ENCODE measurements around the gene SCAMP4.

The SCAMP4 gene

GRCh38 chr19:1910177-1910576, 5.0 kb downstream of the SCAMP4 start:
- Histone ChIP-seq H3K36me3 (ENCODE audit: insufficient read depth, low read length) (peaks cover 12% of the 10 kb centered on the region), H3K4me3 (ENCODE audit: low read length) (no peak overlapping the region), H3K4me2 (ENCODE audit: low read length) (no peak overlapping the region), H3K27me3 (ENCODE audit: control insufficient read depth, insufficient read depth, low read length) (no peaks in the 10 kb centered on the region), H3K4me1 (ENCODE audit: control insufficient read depth, insufficient read depth, low read length) (peaks cover 25% of the 10 kb centered on the region), H3K9ac (ENCODE audit: low read depth, low read length) (no peak overlapping the region), H3K9me3 (replicated peaks; ENCODE audit: low read length) (no peaks in the 10 kb centered on the region)

GRCh38 chr19:1911098-1911497, 5.9 kb downstream of the SCAMP4 start:
- Histone ChIP-seq H3K4me3 (ENCODE audit: low read length) (no peak overlapping the region), H3K36me3 (ENCODE audit: insufficient read depth, low read length) (peaks cover 12% of the 10 kb centered on the region), H3K27me3 (ENCODE audit: control insufficient read depth, insufficient read depth, low read length) (no peaks in the 10 kb centered on the region), H3K4me1 (ENCODE audit: control insufficient read depth, insufficient read depth, low read length) (peaks cover 19% of the 10 kb centered on the region), H3K4me2 (ENCODE audit: low read length) (no peak overlapping the region), H3K9ac (ENCODE audit: low read depth, low read length) (no peak overlapping the region), H3K9me3 (replicated peaks; ENCODE audit: low read length) (no peaks in the 10 kb centered on the region)

- Histone ChIP-seq H3K4me3 (ENCODE audit: low read length) (no peak overlapping the region), H3K4me1 (ENCODE audit: control insufficient read depth, insufficient read depth, low read length) (peaks cover 19% of the 10 kb centered on the region), H3K9me3 (replicated peaks; ENCODE audit: low read length) (no peaks in the 10 kb centered on the region), H3K4me2 (ENCODE audit: low read length) (no peak overlapping the region), H3K9ac (ENCODE audit: low read depth, low read length) (no peak overlapping the region), H3K36me3 (ENCODE audit: insufficient read depth, low read length) (peaks cover 12% of the 10 kb centered on the region), H3K27me3 (ENCODE audit: control insufficient read depth, insufficient read depth, low read length) (no peaks in the 10 kb centered on the region)
Measured at GRCh38 chr19:1911995-1912394, 6.8 kb downstream of the SCAMP4 start.

- H3K36me3 ChIP-seq (ENCODE audit: insufficient read depth, low read length): peaks cover 18% of the 10 kb centered on the region
- H3K27me3 ChIP-seq (ENCODE audit: control insufficient read depth, insufficient read depth, low read length): no peaks in the 10 kb centered on the region
- H3K4me3 ChIP-seq (ENCODE audit: low read length): no peak overlapping the region
- H3K4me2 ChIP-seq (ENCODE audit: low read length): no peak overlapping the region
- H3K4me1 ChIP-seq (ENCODE audit: control insufficient read depth, insufficient read depth, low read length): peaks cover 13% of the 10 kb centered on the region
- no peak overlapping the region for H3K9ac ChIP-seq (ENCODE audit: low read depth, low read length)
- no peaks in the 10 kb centered on the region for H3K9me3 ChIP-seq (replicated peaks; ENCODE audit: low read length)
Measured at GRCh38 chr19:1912760-1913505, 7.7 kb downstream of the SCAMP4 start.

- H3K9ac ChIP-seq (ENCODE audit: low read depth, low read length): no peak overlapping the region
- peaks cover 11% of the 10 kb centered on the region for H3K4me1 ChIP-seq (ENCODE audit: control insufficient read depth, insufficient read depth, low read length)
- H3K4me2 ChIP-seq (ENCODE audit: low read length): no peak overlapping the region
- no peaks in the 10 kb centered on the region for H3K27me3 ChIP-seq (ENCODE audit: control insufficient read depth, insufficient read depth, low read length)
- H3K36me3 ChIP-seq (ENCODE audit: insufficient read depth, low read length): peaks cover 18% of the 10 kb centered on the region
- no peak overlapping the region for H3K4me3 ChIP-seq (ENCODE audit: low read length)
- H3K9me3 ChIP-seq (replicated peaks; ENCODE audit: low read length): no peaks in the 10 kb centered on the region
Measured at GRCh38 chr19:1913781-1914577, 8.8 kb downstream of the SCAMP4 start.

GRCh38 chr19:1914826-1915341, 9.7 kb downstream of the SCAMP4 start:
- Histone ChIP-seq H3K4me3 (ENCODE audit: low read length) (no peak overlapping the region), H3K4me2 (ENCODE audit: low read length) (no peak overlapping the region), H3K9ac (ENCODE audit: low read depth, low read length) (no peak overlapping the region), H3K36me3 (ENCODE audit: insufficient read depth, low read length) (peaks cover 18% of the 10 kb centered on the region), H3K9me3 (replicated peaks; ENCODE audit: low read length) (no peaks in the 10 kb centered on the region), H3K27me3 (ENCODE audit: control insufficient read depth, insufficient read depth, low read length) (no peaks in the 10 kb centered on the region), H3K4me1 (ENCODE audit: control insufficient read depth, insufficient read depth, low read length) (peaks cover 3% of the 10 kb centered on the region)

GRCh38 chr19:1917146-1917545, 11.9 kb downstream of the SCAMP4 start:
- H3K36me3 ChIP-seq (ENCODE audit: insufficient read depth, low read length): peaks cover 31% of the 10 kb centered on the region
- H3K9me3 ChIP-seq (replicated peaks; ENCODE audit: low read length): no peaks in the 10 kb centered on the region
- no peak overlapping the region for H3K4me3 ChIP-seq (ENCODE audit: low read length)
- H3K4me2 ChIP-seq (ENCODE audit: low read length): no peak overlapping the region
- no peaks in the 10 kb centered on the region for H3K4me1 ChIP-seq (ENCODE audit: control insufficient read depth, insufficient read depth, low read length)
- no peaks in the 10 kb centered on the region for H3K27me3 ChIP-seq (ENCODE audit: control insufficient read depth, insufficient read depth, low read length)
- H3K9ac ChIP-seq (ENCODE audit: low read depth, low read length): no peak overlapping the region

GRCh38 chr19:1917926-1918325, 12.7 kb downstream of the SCAMP4 start:
- H3K4me1 ChIP-seq (ENCODE audit: control insufficient read depth, insufficient read depth, low read length): no peaks in the 10 kb centered on the region
- H3K27me3 ChIP-seq (ENCODE audit: control insufficient read depth, insufficient read depth, low read length): no peaks in the 10 kb centered on the region
- H3K4me2 ChIP-seq (ENCODE audit: low read length): no peak overlapping the region
- H3K9ac ChIP-seq (ENCODE audit: low read depth, low read length): no peak overlapping the region
- peaks cover 34% of the 10 kb centered on the region for H3K36me3 ChIP-seq (ENCODE audit: insufficient read depth, low read length)
- no peak overlapping the region for H3K4me3 ChIP-seq (ENCODE audit: low read length)
- H3K9me3 ChIP-seq (replicated peaks; ENCODE audit: low read length): no peaks in the 10 kb centered on the region

- H3K36me3 ChIP-seq (ENCODE audit: insufficient read depth, low read length): peaks cover 30% of the 10 kb centered on the region
- H3K9me3 ChIP-seq (replicated peaks; ENCODE audit: low read length): no peaks in the 10 kb centered on the region
- H3K4me2 ChIP-seq (ENCODE audit: low read length): no peak overlapping the region
- H3K4me1 ChIP-seq (ENCODE audit: control insufficient read depth, insufficient read depth, low read length): no peaks in the 10 kb centered on the region
- no peak overlapping the region for H3K4me3 ChIP-seq (ENCODE audit: low read length)
- no peaks in the 10 kb centered on the region for H3K27me3 ChIP-seq (ENCODE audit: control insufficient read depth, insufficient read depth, low read length)
- no peak overlapping the region for H3K9ac ChIP-seq (ENCODE audit: low read depth, low read length)
Measured at GRCh38 chr19:1918975-1919374, 13.8 kb downstream of the SCAMP4 start.

- Histone ChIP-seq H3K9me3 (replicated peaks; ENCODE audit: low read length) (no peaks in the 10 kb centered on the region), H3K4me1 (ENCODE audit: control insufficient read depth, insufficient read depth, low read length) (no peaks in the 10 kb centered on the region), H3K4me2 (ENCODE audit: low read length) (no peak overlapping the region), H3K9ac (ENCODE audit: low read depth, low read length) (no peak overlapping the region), H3K36me3 (ENCODE audit: insufficient read depth, low read length) (peaks cover 39% of the 10 kb centered on the region), H3K4me3 (ENCODE audit: low read length) (no peak overlapping the region), H3K27me3 (ENCODE audit: control insufficient read depth, insufficient read depth, low read length) (no peaks in the 10 kb centered on the region)
Measured at GRCh38 chr19:1920644-1921043, 15.4 kb downstream of the SCAMP4 start.

- peaks cover 39% of the 10 kb centered on the region for H3K36me3 ChIP-seq (ENCODE audit: insufficient read depth, low read length)
- H3K9ac ChIP-seq (ENCODE audit: low read depth, low read length): no peak overlapping the region
- no peak overlapping the region for H3K4me2 ChIP-seq (ENCODE audit: low read length)
Measured at GRCh38 chr19:1921326-1921725, 16.1 kb downstream of the SCAMP4 start.

More at GRCh38 chr19:1921326-1921725, 16.1 kb downstream of the SCAMP4 start:
- Histone ChIP-seq H3K9me3 (replicated peaks; ENCODE audit: low read length) (no peaks in the 10 kb centered on the region), H3K4me1 (ENCODE audit: control insufficient read depth, insufficient read depth, low read length) (no peaks in the 10 kb centered on the region), H3K4me3 (ENCODE audit: low read length) (no peak overlapping the region), H3K27me3 (ENCODE audit: control insufficient read depth, insufficient read depth, low read length) (no peaks in the 10 kb centered on the region)
